B cell (primary cell): ENCODE measurements around the gene TBCB. TPM values are rescaled to one million over a fixed set of nuclear protein-coding genes. Genes with fewer than 3 reads are reported as not detected.

Experiments
- ATAC-seq: fragments of 200-7000 bp; cut with Tn5 transposase; one replicate; pipeline ENCODE4 v1.10.0; 2021; ENCODE audit warnings: low read depth, mild to moderate bottlenecking, moderate number of reproducible peaks, moderate library complexity
- CTCF ChIA-PET: fragments of 350-600 bp; sonication (Branson Sonifier 250); formaldehyde crosslinking; loops from one replicate; lab custom pipeline; 2021; ENCODE audit warnings: antibody characterized with exemption, inconsistent platforms; lab: Charles Lee
- POLR2A ChIA-PET: fragments of 350-600 bp; sonication (Branson Sonifier 250); formaldehyde crosslinking; loops from one replicate; lab custom pipeline; 2021; ENCODE audit warnings: antibody characterized with exemption; lab: Charles Lee
- DNase-seq: peaks from one replicate; pipeline ENCODE4 v3.0.0; 2013
- H2AFZ ChIP-seq: 2 replicates; pipeline ENCODE4 v1.6.1; 2012; ENCODE audit warnings: mild to moderate bottlenecking, low read depth, low read length; ENCODE audit not compliant: insufficient read depth, poor library complexity, severe bottlenecking
- H3K27ac ChIP-seq, 2 donors: 1 replicate in 1 of 2; 2 replicates in 1 of 2; pipeline ENCODE4 v1.5.1; 2012 to 2013; ENCODE audit warnings: low read length in 2 of 2, mild to moderate bottlenecking in 2 of 2, moderate library complexity in 1 of 2
- H3K27me3 ChIP-seq, 4 experiments: fragments of 200-600 bp in 1 of 4; sonication (generic) in 1 of 4; replicated peaks in 1 of 4; 1 replicate in 2 of 4; 2 replicates in 2 of 4; pipeline versions ENCODE4 v1.6.1 to v1.7.0; 2013 to 2016; ENCODE audit warnings: low read length in 3 of 4, mild to moderate bottlenecking in 2 of 4, mixed read lengths in 1 of 4, moderate library complexity in 1 of 4; ENCODE audit not compliant: insufficient read depth in 4 of 4, control insufficient read depth in 3 of 4; ENCODE audit errors: control extremely low read depth in 1 of 4
- H3K36me3 ChIP-seq, 2 experiments: replicated peaks in 1 of 2; 1 replicate in 1 of 2; 2 replicates in 1 of 2; pipeline versions ENCODE4 v1.6.1 to v1.7.1; 2013; ENCODE audit warnings: low read length in 1 of 2; ENCODE audit not compliant: insufficient read depth in 2 of 2, control insufficient read depth in 1 of 2; ENCODE audit errors: control extremely low read depth in 1 of 2, extremely low read depth in 1 of 2
- H3K4me1 ChIP-seq, 2 donors: fragments of 200-600 bp in 1 of 2; sonication (generic) in 1 of 2; 1 replicate in 1 of 2; 2 replicates in 1 of 2; pipeline versions ENCODE4 v1.5.1 to v1.6.1; 2013 to 2017; ENCODE audit warnings: low read length in 2 of 2; ENCODE audit not compliant: control insufficient read depth in 2 of 2, insufficient read depth in 2 of 2
- H3K4me2 ChIP-seq: replicated peaks from 2 replicates; pipeline ENCODE3; 2012; ENCODE audit warnings: mild to moderate bottlenecking, low read depth, low read length; ENCODE audit not compliant: poor library complexity, severe bottlenecking
- H3K4me3 ChIP-seq, 5 experiments: fragments of 200-600 bp in 1 of 5; sonication (generic) in 1 of 5; 1 replicate in 3 of 5; 2 replicates in 2 of 5; pipeline versions ENCODE4 v1.5.1 to v1.7.0; 2011 to 2016; ENCODE audit warnings: low read length in 4 of 5, mild to moderate bottlenecking in 4 of 5, low read depth in 2 of 5, control low read depth in 1 of 5, moderate library complexity in 1 of 5; ENCODE audit not compliant: insufficient read depth in 1 of 5; ENCODE audit errors: control extremely low read depth in 1 of 5, extremely low read depth in 1 of 5
- H3K79me2 ChIP-seq: fragments of 200-600 bp; sonication (generic); one replicate; pipeline ENCODE4 v1.6.0; 2016; ENCODE audit warnings: low read length; ENCODE audit not compliant: control insufficient read depth, insufficient read depth
- H3K9ac ChIP-seq: fragments of 200-600 bp; sonication (generic); 2 replicates; pipeline ENCODE4 v1.6.1; 2017; ENCODE audit warnings: mild to moderate bottlenecking, low read length, moderate library complexity
- H3K9me3 ChIP-seq, 3 donors: one replicate each; pipeline versions ENCODE4 v1.6.1 to v1.7.1; 2013; ENCODE audit warnings: low read length in 2 of 3; ENCODE audit not compliant: control insufficient read depth in 2 of 3, insufficient read depth in 1 of 3; ENCODE audit errors: control extremely low read depth in 1 of 3
- H4K20me1 ChIP-seq: 2 replicates; pipeline ENCODE4 v1.6.0; 2012; ENCODE audit warnings: mild to moderate bottlenecking, low read length; ENCODE audit not compliant: insufficient read depth, control insufficient read depth, poor library complexity, severe bottlenecking
- H3K27ac Mint-ChIP-seq: one replicate; pipeline ENCODE4 v1.8.0; 2021; ENCODE audit warnings: mixed read lengths
- H3K27me3 Mint-ChIP-seq: one replicate; pipeline ENCODE4 v1.8.0; 2021; ENCODE audit warnings: mixed read lengths
- H3K4me1 Mint-ChIP-seq: one replicate; pipeline ENCODE4 v1.8.0; 2021; ENCODE audit warnings: mixed read lengths
- H3K4me3 Mint-ChIP-seq: one replicate; pipeline ENCODE4 v1.8.0; 2021; ENCODE audit warnings: mixed read lengths
- H3K9me3 Mint-ChIP-seq: one replicate; pipeline ENCODE4 v1.8.0; 2022; ENCODE audit warnings: mixed read lengths; ENCODE audit not compliant: insufficient read depth
- EZH2 ChIP-seq: IDR thresholded peaks from 2 replicates; pipeline ENCODE4 v1.6.1; 2012; ENCODE audit warnings: borderline replicate concordance, low read depth, mild to moderate bottlenecking, moderate library complexity, low read length; ENCODE audit not compliant: insufficient read depth, poor library complexity, severe bottlenecking
- WGBS: methylation state at CpG from one replicate; pipeline ENCODE4 v1.1.5; 2013; ENCODE audit warnings: missing lambda C conversion rate; ENCODE audit not compliant: insufficient coverage; 5-methylcytosine and 5-hydroxymethylcytosine counted together
- intact Hi-C: fragments of 100-400 bp; cut with micrococcal nuclease; formaldehyde crosslinking; loops from one replicate; pipeline ENCODE4 v1.10.0; 2022
- polyA plus RNA-seq: library from polyadenylated mRNA; depleted of rRNA; stranded (reverse); fragments of >200 nt; gene quantifications from 2 replicates; pipeline ENCODE4 v1.2.3, GENCODE V29; 2012
- total RNA-seq, 2 donors: library from RNA; stranded (reverse); fragments of 120-200 nt in 1 of 2; gene quantifications; 1 replicate in 1 of 2; 2 replicates in 1 of 2; pipeline versions ENCODE4 v1.2.3 to v1.2.4, GENCODE V29; 2013 to 2022
- TF ChIP-seq, protein P1 (sequence below): fragments of 200-600 bp; IDR thresholded peaks from one replicate; pipeline ENCODE4 v1.8.0; 2022; ENCODE audit warnings: antibody characterized with exemption, mild to moderate bottlenecking

TBCB gene
- total and polyA plus RNA-seq, 2 donors (not counting 1 experiment from before 2014, with no cell fraction given) = 148 to 187 TPM

DNA sequence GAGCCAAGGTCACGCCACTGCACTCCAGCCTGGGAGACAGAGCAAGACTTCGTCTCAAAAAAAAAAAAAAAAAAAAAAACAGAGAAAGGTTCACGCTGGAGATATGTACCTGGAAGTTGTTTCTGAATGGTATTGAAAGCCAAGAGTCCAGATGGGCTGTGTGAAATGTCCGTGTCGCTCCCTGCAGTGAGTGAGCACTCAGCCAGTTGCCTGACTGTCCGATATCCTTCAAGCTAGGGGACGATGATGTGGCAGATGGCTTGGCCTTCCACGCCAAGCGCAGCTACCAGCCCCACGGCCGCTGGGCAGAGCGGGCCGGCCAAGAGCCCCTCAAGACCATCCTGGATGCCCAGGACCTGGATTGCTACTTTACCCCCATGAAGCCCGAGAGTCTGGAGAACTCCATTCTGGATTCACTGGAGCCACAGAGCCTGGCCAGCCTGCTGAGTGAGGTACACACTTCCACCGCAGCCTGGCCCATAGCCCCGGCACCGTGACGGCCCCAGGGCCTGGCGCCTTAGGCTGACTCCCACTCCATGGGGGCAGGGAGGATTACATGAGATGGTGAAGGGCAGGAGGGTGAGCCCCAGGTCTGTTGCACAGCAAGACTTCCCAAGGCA, 16.0 kb upstream of the TBCB start:
- H3K9me3 Mint-ChIP-seq = no peaks in the 10 kb centered on the region
- ChIA-PET POLR2A (no interaction called here), CTCF (no interaction called here)
- no peak overlapping the region for H3K4me2 ChIP-seq
- no peak overlapping the region for H3K27ac ChIP-seq
- no peak overlapping the region for H3K9ac ChIP-seq
- H3K4me3 Mint-ChIP-seq = no peak overlapping the region
- H3K27me3 ChIP-seq = no peaks in the 10 kb centered on the region
- no peaks in the 10 kb centered on the region for H3K9me3 ChIP-seq
- no peak for TF ChIP-seq EZH2
- TF ChIP-seq, protein P1, sequence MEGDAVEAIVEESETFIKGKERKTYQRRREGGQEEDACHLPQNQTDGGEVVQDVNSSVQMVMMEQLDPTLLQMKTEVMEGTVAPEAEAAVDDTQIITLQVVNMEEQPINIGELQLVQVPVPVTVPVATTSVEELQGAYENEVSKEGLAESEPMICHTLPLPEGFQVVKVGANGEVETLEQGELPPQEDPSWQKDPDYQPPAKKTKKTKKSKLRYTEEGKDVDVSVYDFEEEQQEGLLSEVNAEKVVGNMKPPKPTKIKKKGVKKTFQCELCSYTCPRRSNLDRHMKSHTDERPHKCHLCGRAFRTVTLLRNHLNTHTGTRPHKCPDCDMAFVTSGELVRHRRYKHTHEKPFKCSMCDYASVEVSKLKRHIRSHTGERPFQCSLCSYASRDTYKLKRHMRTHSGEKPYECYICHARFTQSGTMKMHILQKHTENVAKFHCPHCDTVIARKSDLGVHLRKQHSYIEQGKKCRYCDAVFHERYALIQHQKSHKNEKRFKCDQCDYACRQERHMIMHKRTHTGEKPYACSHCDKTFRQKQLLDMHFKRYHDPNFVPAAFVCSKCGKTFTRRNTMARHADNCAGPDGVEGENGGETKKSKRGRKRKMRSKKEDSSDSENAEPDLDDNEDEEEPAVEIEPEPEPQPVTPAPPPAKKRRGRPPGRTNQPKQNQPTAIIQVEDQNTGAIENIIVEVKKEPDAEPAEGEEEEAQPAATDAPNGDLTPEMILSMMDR = no peak
- H4K20me1 ChIP-seq = no peaks in the 10 kb centered on the region
- H3K4me1 ChIP-seq = no peaks in the 10 kb centered on the region
- no peak overlapping the region for H2AFZ ChIP-seq
- DNase-seq = no peak
- no peak overlapping the region for H3K4me3 ChIP-seq
- no peak for ATAC-seq
- no peaks in the 10 kb centered on the region for H3K4me1 Mint-ChIP-seq
- H3K27ac Mint-ChIP-seq = no peak overlapping the region
- intact Hi-C loops = no loop called here
- H3K36me3 ChIP-seq = no peaks in the 10 kb centered on the region
- H3K27me3 Mint-ChIP-seq = no peaks in the 10 kb centered on the region
- no peaks in the 10 kb centered on the region for H3K79me2 ChIP-seq
- 99% methylated on average over 16 of the region's 19 CpGs for WGBS

DNA sequence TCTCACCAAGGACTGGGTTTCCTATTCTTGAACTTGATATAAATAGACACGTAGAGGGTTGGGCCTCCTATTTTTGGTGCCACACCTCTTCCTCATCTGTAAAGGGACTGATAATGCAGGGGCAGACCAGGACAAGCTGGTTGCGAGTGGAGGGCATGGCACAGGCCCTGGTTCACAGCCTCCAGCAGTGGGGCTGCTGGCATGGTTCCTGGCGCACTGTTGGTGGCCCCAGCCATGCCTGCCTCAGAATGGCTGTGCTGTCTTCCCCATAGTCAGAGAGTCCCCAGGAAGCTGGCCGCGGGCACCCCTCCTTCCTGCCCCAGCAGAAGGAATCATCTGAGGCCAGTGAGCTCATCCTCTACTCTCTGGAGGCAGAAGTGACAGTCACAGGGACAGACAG, 14.8 kb upstream of the TBCB start:
- ATAC-seq (no peak), DNase-seq (no peak)
- no peaks in the 10 kb centered on the region for H3K4me1 Mint-ChIP-seq
- H3K79me2 ChIP-seq = no peaks in the 10 kb centered on the region
- H3K9me3 ChIP-seq = no peaks in the 10 kb centered on the region
- CTCF ChIA-PET = no interaction called here
- no peaks in the 10 kb centered on the region for H4K20me1 ChIP-seq
- POLR2A ChIA-PET = no interaction called here
- H3K4me3 Mint-ChIP-seq = no peak overlapping the region
- no peak overlapping the region for H3K4me3 ChIP-seq
- H3K9ac ChIP-seq = no peak overlapping the region
- intact Hi-C loops = no loop called here
- no peak overlapping the region for H3K4me2 ChIP-seq
- no peaks in the 10 kb centered on the region for H3K4me1 ChIP-seq
- TF ChIP-seq, protein P1 = no peak
- TF ChIP-seq EZH2 = no peak
- H3K27me3 Mint-ChIP-seq = no peaks in the 10 kb centered on the region
- no peaks in the 10 kb centered on the region for H3K27me3 ChIP-seq
- H2AFZ ChIP-seq = no peak overlapping the region
- no peak overlapping the region for H3K27ac Mint-ChIP-seq
- no peaks in the 10 kb centered on the region for H3K9me3 Mint-ChIP-seq
- H3K27ac ChIP-seq = no peak overlapping the region
- H3K36me3 ChIP-seq = no peaks in the 10 kb centered on the region
- 96% methylated on average over 4 of the region's 5 CpGs for WGBS
